ENCODE data around the gene CCDC71L. TPM values are rescaled to one million over a fixed set of nuclear protein-coding genes. Genes with fewer than 3 reads are reported as not detected.
"Not testable (repeated sequence)": the region's sequence is repeated elsewhere in the genome, so short reads cannot be mapped to it uniquely, and the experiment has no call there.

Gene CCDC71L
- total RNA-seq, 2 donors from 2014 or later = 26.1 to 26.8 TPM

DNA sequence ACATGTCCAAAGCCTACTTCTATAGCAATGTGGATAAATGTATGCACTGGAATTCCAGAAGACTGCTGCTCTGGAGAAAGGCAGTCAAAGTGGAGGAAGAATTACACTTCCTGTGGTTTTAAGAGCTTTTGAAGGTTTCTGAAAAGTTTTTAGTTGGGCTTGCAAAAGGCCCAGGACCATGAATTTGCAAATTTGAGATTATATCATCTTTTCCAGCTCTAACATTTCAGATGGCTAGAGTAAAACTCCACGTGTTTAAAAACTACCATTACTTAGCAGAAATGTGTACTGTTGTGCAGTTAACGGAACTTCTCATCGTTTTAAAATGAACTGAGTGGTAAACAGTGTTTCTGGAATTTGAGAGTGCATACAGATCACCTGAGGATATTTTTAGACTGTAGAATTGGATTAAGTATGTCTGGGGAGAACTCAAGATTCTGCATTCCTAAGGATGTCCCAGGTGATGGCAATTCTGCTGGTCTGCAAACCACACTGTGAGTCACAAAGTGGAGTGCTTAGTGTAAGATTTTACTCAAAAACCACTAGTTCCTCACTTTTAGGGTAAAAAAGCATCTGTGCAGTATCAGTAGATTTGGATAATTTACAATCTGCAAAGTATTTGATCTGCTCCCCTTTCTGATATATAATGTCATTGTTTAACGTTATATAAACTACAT, 32.9 kb upstream of the CCDC71L start:
- peaks cover 19% of the 10 kb centered on the region for H3K9me3 Mint-ChIP-seq
- no peaks in the 10 kb centered on the region for H3K36me3 Mint-ChIP-seq (ENCODE audit: low read depth)
- WGBS, 2 experiments (ENCODE audit: insufficient coverage in 1 of 2, insufficient read length in 1 of 2) = 88 to 92% methylated on average over 3 of the region's 4 CpGs
- Histone ChIP-seq H3K9me3 (ENCODE audit: control insufficient read depth, low read length) (peaks cover 5% of the 10 kb centered on the region), H3K27ac (ENCODE audit: low read depth, low read length) (no peak overlapping the region), H3K4me1 (ENCODE audit: control insufficient read depth, insufficient read depth, low read length) (no peaks in the 10 kb centered on the region), H3K36me3 (ENCODE audit: control insufficient read depth, insufficient read depth, low read length) (no peaks in the 10 kb centered on the region), H3K4me3 (ENCODE audit: low read length) (no peak overlapping the region), H3K9ac (ENCODE audit: extremely low read depth, low read length, poor library complexity, severe bottlenecking) (no peak overlapping the region), H3K27me3 (ENCODE audit: control insufficient read depth, insufficient read depth, low read length, poor library complexity, severe bottlenecking) (no peaks in the 10 kb centered on the region)
- H3K27me3 Mint-ChIP-seq (ENCODE audit: insufficient read depth) = no peaks in the 10 kb centered on the region
- DNase-seq = no peak
- H3K4me1 Mint-ChIP-seq = no peaks in the 10 kb centered on the region
- no peak overlapping the region for H3K4me3 Mint-ChIP-seq
- TF ChIP-seq, protein P1, sequence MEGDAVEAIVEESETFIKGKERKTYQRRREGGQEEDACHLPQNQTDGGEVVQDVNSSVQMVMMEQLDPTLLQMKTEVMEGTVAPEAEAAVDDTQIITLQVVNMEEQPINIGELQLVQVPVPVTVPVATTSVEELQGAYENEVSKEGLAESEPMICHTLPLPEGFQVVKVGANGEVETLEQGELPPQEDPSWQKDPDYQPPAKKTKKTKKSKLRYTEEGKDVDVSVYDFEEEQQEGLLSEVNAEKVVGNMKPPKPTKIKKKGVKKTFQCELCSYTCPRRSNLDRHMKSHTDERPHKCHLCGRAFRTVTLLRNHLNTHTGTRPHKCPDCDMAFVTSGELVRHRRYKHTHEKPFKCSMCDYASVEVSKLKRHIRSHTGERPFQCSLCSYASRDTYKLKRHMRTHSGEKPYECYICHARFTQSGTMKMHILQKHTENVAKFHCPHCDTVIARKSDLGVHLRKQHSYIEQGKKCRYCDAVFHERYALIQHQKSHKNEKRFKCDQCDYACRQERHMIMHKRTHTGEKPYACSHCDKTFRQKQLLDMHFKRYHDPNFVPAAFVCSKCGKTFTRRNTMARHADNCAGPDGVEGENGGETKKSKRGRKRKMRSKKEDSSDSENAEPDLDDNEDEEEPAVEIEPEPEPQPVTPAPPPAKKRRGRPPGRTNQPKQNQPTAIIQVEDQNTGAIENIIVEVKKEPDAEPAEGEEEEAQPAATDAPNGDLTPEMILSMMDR (conservative IDR thresholded peaks at IDR 0.05) = no peak
- H3K27ac Mint-ChIP-seq = no peak overlapping the region

DNA sequence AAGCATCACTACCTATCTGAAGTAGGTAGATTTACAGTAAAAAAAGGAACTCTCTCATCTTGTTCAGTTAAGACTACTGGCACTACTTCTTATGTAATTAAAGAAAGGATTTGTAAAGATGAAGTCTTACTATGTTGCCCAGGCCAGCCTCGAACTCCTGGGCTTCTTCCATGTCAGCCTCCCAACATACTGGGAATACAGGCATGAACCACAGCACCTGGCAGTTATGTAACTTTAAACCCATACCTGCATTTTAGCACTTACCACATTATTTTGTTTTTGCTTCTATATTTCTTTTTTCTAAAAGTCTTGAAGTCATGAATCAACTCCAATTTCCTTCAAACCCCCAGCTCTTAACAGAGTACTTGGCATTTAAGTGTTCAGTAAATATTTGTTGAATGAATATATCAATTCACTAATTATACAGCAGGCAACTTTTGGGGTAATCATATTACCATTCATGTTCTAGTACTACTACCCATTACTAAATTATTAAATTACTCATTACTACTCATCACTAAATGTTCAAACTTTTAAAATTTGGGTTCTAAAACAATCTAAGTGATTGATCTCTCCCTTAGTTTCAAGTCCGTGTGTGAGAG, 31.6 kb upstream of the CCDC71L start:
- no peak overlapping the region for H3K27ac Mint-ChIP-seq
- no peaks in the 10 kb centered on the region for H3K36me3 Mint-ChIP-seq (ENCODE audit: low read depth)
- H3K4me1 ChIP-seq (ENCODE audit: control insufficient read depth, insufficient read depth, low read length) = no peaks in the 10 kb centered on the region
- no peak overlapping the region for H3K4me3 Mint-ChIP-seq
- 93% methylated on average over 2 of the region's 2 CpGs; no CpG with 5 or more reads in 1 of the 2 experiments for WGBS, 2 experiments (ENCODE audit: insufficient coverage in 1 of 2, insufficient read length in 1 of 2)
- H3K27ac ChIP-seq (ENCODE audit: low read depth, low read length) = no peak overlapping the region
- H3K36me3 ChIP-seq (ENCODE audit: control insufficient read depth, insufficient read depth, low read length) = no peaks in the 10 kb centered on the region
- H3K4me3 ChIP-seq (ENCODE audit: low read length) = no peak overlapping the region
- H3K9me3 Mint-ChIP-seq = peaks cover 23% of the 10 kb centered on the region
- no peak for DNase-seq
- H3K4me1 Mint-ChIP-seq = no peaks in the 10 kb centered on the region
- no peak overlapping the region for H3K9ac ChIP-seq (ENCODE audit: extremely low read depth, low read length, poor library complexity, severe bottlenecking)
- H3K27me3 Mint-ChIP-seq (ENCODE audit: insufficient read depth) = peaks cover 4% of the 10 kb centered on the region
- TF ChIP-seq, protein P1 (conservative IDR thresholded peaks at IDR 0.05) = no peak
- H3K27me3 ChIP-seq (ENCODE audit: control insufficient read depth, insufficient read depth, low read length, poor library complexity, severe bottlenecking) = no peaks in the 10 kb centered on the region
- peaks cover 5% of the 10 kb centered on the region for H3K9me3 ChIP-seq (ENCODE audit: control insufficient read depth, low read length)

DNA sequence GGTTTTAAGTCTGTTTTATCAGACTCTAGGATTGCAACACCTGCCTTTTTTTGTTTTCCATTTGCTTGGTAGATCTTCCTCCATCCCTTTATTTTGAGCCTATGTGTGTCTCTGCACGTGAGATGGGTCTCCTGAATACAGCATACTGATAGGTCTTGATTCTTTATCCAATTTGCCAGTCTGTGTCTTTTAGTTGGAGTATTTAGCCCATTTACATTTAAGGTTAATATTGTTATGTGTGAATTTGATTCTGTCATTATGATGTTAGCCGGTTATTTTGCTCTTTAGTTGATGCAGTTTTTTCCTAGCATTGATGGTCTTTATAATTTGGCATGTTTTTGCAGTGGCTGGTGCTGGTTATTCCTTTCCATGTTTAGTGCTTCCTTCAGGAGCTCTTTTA, 27.2 kb upstream of the CCDC71L start:
- H3K4me1 ChIP-seq (ENCODE audit: control insufficient read depth, insufficient read depth, low read length); H3K9ac ChIP-seq (ENCODE audit: extremely low read depth, low read length, poor library complexity, severe bottlenecking): not testable (repeated sequence)

More for the DNA sequence above, 27.2 kb upstream of the CCDC71L start:
- no CpG with 5 or more reads among the region's 2 CpGs for WGBS, 2 experiments (ENCODE audit: insufficient coverage in 1 of 2, insufficient read length in 1 of 2)
- H3K4me3 Mint-ChIP-seq; DNase-seq; H3K27me3 ChIP-seq (ENCODE audit: control insufficient read depth, insufficient read depth, low read length, poor library complexity, severe bottlenecking); H3K9me3 ChIP-seq (ENCODE audit: control insufficient read depth, low read length); H3K36me3 ChIP-seq (ENCODE audit: control insufficient read depth, insufficient read depth, low read length); H3K4me3 ChIP-seq (ENCODE audit: low read length); H3K27ac ChIP-seq (ENCODE audit: low read depth, low read length); H3K36me3 Mint-ChIP-seq (ENCODE audit: low read depth); H3K4me1 Mint-ChIP-seq; H3K27ac Mint-ChIP-seq: not testable (repeated sequence)
- Mint-ChIP-seq H3K9me3 (peaks cover 28% of the 10 kb centered on the region), H3K27me3 (ENCODE audit: insufficient read depth) (peaks cover 11% of the 10 kb centered on the region)

Measured in endodermal cell (in vitro differentiated cells).